Measurements from ENCODE around the gene FKBP4. TPM values are rescaled to one million over a fixed set of nuclear protein-coding genes. Genes with fewer than 3 reads are reported as not detected.

FKBP4 gene
- polyA plus RNA-seq, 1 experiment: 34.1 TPM

GRCh38 chr12:2826036-2826435 lies 31.3 kb downstream of the FKBP4 start:
- H3K9me3 ChIP-seq (ENCODE audit: control insufficient read depth, insufficient read depth, low read length): no peaks in the 10 kb centered on the region
- POLR2A ChIA-PET: no interaction called here
- DNase-seq (ENCODE audit: low read depth, low spot score): no peak
- no peak for TF ChIP-seq CTCF (IDR thresholded peaks at IDR 0.05; ENCODE audit: low read depth, low read length)
- H3K27ac ChIP-seq (ENCODE audit: low read depth, low read length): no peak overlapping the region
- no peak overlapping the region for H3K4me3 ChIP-seq (ENCODE audit: low read depth, low read length)
- no peaks in the 10 kb centered on the region for H3K27me3 ChIP-seq (ENCODE audit: control insufficient read depth, insufficient read depth, low read length)
- CTCF ChIA-PET: no interaction called here

GRCh38 chr12:2826721-2827515 lies 32.1 kb downstream of the FKBP4 start:
- POLR2A ChIA-PET: no interaction called here
- Histone ChIP-seq H3K4me3 (ENCODE audit: low read depth, low read length) (no peak overlapping the region), H3K9me3 (ENCODE audit: control insufficient read depth, insufficient read depth, low read length) (no peaks in the 10 kb centered on the region), H3K27me3 (ENCODE audit: control insufficient read depth, insufficient read depth, low read length) (no peaks in the 10 kb centered on the region), H3K27ac (ENCODE audit: low read depth, low read length) (no peak overlapping the region)
- no peak for DNase-seq (ENCODE audit: low read depth, low spot score)
- no peak for TF ChIP-seq CTCF (IDR thresholded peaks at IDR 0.05; ENCODE audit: low read depth, low read length)
- CTCF ChIA-PET: no interaction called here

- Histone ChIP-seq H3K27ac (ENCODE audit: low read depth, low read length) (no peak overlapping the region), H3K27me3 (ENCODE audit: control insufficient read depth, insufficient read depth, low read length) (no peaks in the 10 kb centered on the region), H3K4me3 (ENCODE audit: low read depth, low read length) (no peak overlapping the region), H3K9me3 (ENCODE audit: control insufficient read depth, insufficient read depth, low read length) (no peaks in the 10 kb centered on the region)
- CTCF ChIA-PET: no interaction called here
- no peak for TF ChIP-seq CTCF (IDR thresholded peaks at IDR 0.05; ENCODE audit: low read depth, low read length)
- POLR2A ChIA-PET: no interaction called here
- DNase-seq (ENCODE audit: low read depth, low spot score): no peak
These were observed 34.5 kb downstream of the FKBP4 start for GRCh38 chr12:2829275-2829674.

- CTCF ChIA-PET: interaction anchor here (2.7 kb wide), 1 partner anchor 21 kb away, joined by 9 read pairs; no protein-coding TSS in a partner anchor
- no peak for DNase-seq (ENCODE audit: low read depth, low spot score)
- POLR2A ChIA-PET: no interaction called here
- no peak for TF ChIP-seq CTCF (IDR thresholded peaks at IDR 0.05; ENCODE audit: low read depth, low read length)
- Histone ChIP-seq H3K27ac (ENCODE audit: low read depth, low read length) (no peak overlapping the region), H3K27me3 (ENCODE audit: control insufficient read depth, insufficient read depth, low read length) (no peaks in the 10 kb centered on the region), H3K9me3 (ENCODE audit: control insufficient read depth, insufficient read depth, low read length) (no peaks in the 10 kb centered on the region), H3K4me3 (ENCODE audit: low read depth, low read length) (no peak overlapping the region)
These were observed 37.9 kb downstream of the FKBP4 start for GRCh38 chr12:2832550-2833127.

- Histone ChIP-seq H3K4me3 (ENCODE audit: low read depth, low read length) (no peak overlapping the region), H3K9me3 (ENCODE audit: control insufficient read depth, insufficient read depth, low read length) (no peaks in the 10 kb centered on the region), H3K27me3 (ENCODE audit: control insufficient read depth, insufficient read depth, low read length) (no peaks in the 10 kb centered on the region), H3K27ac (ENCODE audit: low read depth, low read length) (no peak overlapping the region)
- no peak for TF ChIP-seq CTCF (IDR thresholded peaks at IDR 0.05; ENCODE audit: low read depth, low read length)
- no peak for DNase-seq (ENCODE audit: low read depth, low spot score)
- CTCF ChIA-PET: interaction anchor here (1.6 to 2.7 kb wide), 4 partner anchors 12 to 208 kb away, joined by 4 to 9 read pairs (median 6); no protein-coding TSS in a partner anchor
- POLR2A ChIA-PET: no interaction called here
These were observed 38.6 kb downstream of the FKBP4 start for GRCh38 chr12:2833327-2833726.

All from AG04450 (cell line).